K562 (cell line): Measurements from ENCODE around the gene SLC7A14. TPM values are rescaled to one million over a fixed set of nuclear protein-coding genes. Genes with fewer than 3 reads are reported as not detected.
A peak's percentile ranks its signal among the peaks of the same experiment; 100 is the strongest.

ENCODE experiments used
- ATF1 ChIP-seq, 2 experiments: fragments of 450-650 bp in 1 of 2; IDR thresholded peaks; 2 replicates each; pipeline ENCODE4 v1.6.1; 2016; ENCODE audit warnings: missing compliant biosample characterization in 1 of 2, missing genetic modification characterization in 1 of 2
- ELF1 ChIP-seq: fragments of 200-800 bp; sonication (Bioruptor generic); IDR thresholded peaks from 2 replicates; pipeline ENCODE4 v1.6.1; 2016; ENCODE audit warnings: missing genetic modification characterization, missing compliant biosample characterization
- GTF2A2 ChIP-seq: IDR thresholded peaks from 2 replicates; pipeline ENCODE4 v1.6.1; 2016; ENCODE audit warnings: mild to moderate bottlenecking, missing genetic modification characterization, missing compliant biosample characterization
- HDAC6 ChIP-seq: IDR thresholded peaks from 2 replicates; pipeline ENCODE4 v1.6.1; 2012; ENCODE audit warnings: low read depth, mild to moderate bottlenecking, control low read depth, inconsistent platforms, low read length, moderate library complexity
- HMGN3 ChIP-seq: IDR thresholded peaks from 2 replicates; pipeline ENCODE4 v1.6.1; 2011; ENCODE audit warnings: borderline replicate concordance, low read depth, mild to moderate bottlenecking, mixed read lengths, low read length; ENCODE audit not compliant: insufficient read length; ENCODE audit errors: extremely low read depth
- MYBL2 ChIP-seq, 2 experiments: fragments of 450-650 bp in 1 of 2; sonication (generic) in 1 of 2; formaldehyde crosslinking in 1 of 2; IDR thresholded peaks; 2 replicates each; pipeline versions ENCODE4 v1.6.1 to v1.8.1; 2017 to 2022; ENCODE audit warnings: borderline replicate concordance in 1 of 2, inconsistent platforms in 1 of 2, low read depth in 1 of 2, mild to moderate bottlenecking in 1 of 2, missing genetic modification reagents in 1 of 2, moderate library complexity in 1 of 2
- POLR2A ChIP-seq: fragments of 450-650 bp; conservative IDR thresholded peaks from 2 replicates; pipeline ENCODE4 v1.6.1; 2016
- RAD21 ChIP-seq, 2 experiments: fragments of 250-450 bp in 1 of 2; fragments of 450-650 bp in 1 of 2; sonication (Bioruptor Pico) in 1 of 2; formaldehyde crosslinking in 1 of 2; IDR thresholded peaks in 1 of 2; conservative IDR thresholded peaks in 1 of 2; 2 replicates each; pipeline versions ENCODE4 v1.4.0 to v1.8.0; 2020 to 2022; ENCODE audit warnings: mild to moderate bottlenecking in 2 of 2, moderate library complexity in 1 of 2
- TSC22D4 ChIP-seq: fragments of 450-650 bp; IDR thresholded peaks from 2 replicates; pipeline ENCODE4 v1.6.1; 2016; ENCODE audit warnings: missing genetic modification characterization, missing biosample characterization, control low read depth
- ZNF165 ChIP-seq: fragments of 250-450 bp; sonication (Bioruptor Pico); IDR thresholded peaks from 2 replicates; pipeline ENCODE4 v1.4.0; 2020; ENCODE audit warnings: borderline replicate concordance
- ZNF212 ChIP-seq: fragments of 450-650 bp; formaldehyde crosslinking; IDR thresholded peaks from 2 replicates; pipeline ENCODE4 v1.4.0; 2020; ENCODE audit warnings: mild to moderate bottlenecking
- ZNF224 ChIP-seq: sonication (generic); formaldehyde crosslinking; IDR thresholded peaks from 2 replicates; pipeline ENCODE4 v1.8.0; 2022; ENCODE audit warnings: mild to moderate bottlenecking, missing genetic modification reagents
- ZNF282 ChIP-seq: sonication (generic); formaldehyde crosslinking; IDR thresholded peaks from 2 replicates; pipeline ENCODE4 v1.8.1; 2023; ENCODE audit warnings: missing genetic modification reagents
- ZNF75A ChIP-seq: fragments of 450-650 bp; formaldehyde crosslinking; IDR thresholded peaks from 2 replicates; pipeline ENCODE4 v1.4.0; 2020; ENCODE audit warnings: mild to moderate bottlenecking
- ZNF77 ChIP-seq: fragments of 250-450 bp; sonication (Bioruptor Pico); IDR thresholded peaks from 2 replicates; pipeline ENCODE4 v1.5.0; 2020
- polyA plus RNA-seq, 8 experiments: library from polyadenylated mRNA; depleted of rRNA in 4 of 8; stranded (reverse) in 5 of 8; unstranded in 3 of 8; fragments of >200 nt; fragmentation: Nextera tagmentation in 2 of 8; fragmentation: Illumina TruSeq in 1 of 8; extraction: Ambion mirVana in 2 of 8; extraction: Trizol in 1 of 8; gene quantifications; 2 replicates each; pipeline versions ENCODE4 v1.2.1 to v1.2.3, GENCODE V29; 2011 to 2014; ENCODE audit warnings: inconsistent platforms in 1 of 8, missing spikeins in 1 of 8
- total RNA-seq, 7 experiments: library from RNA; depleted of rRNA in 6 of 7; stranded (reverse); fragments of >200 nt in 6 of 7; fragmentation: Illumina TruSeq in 2 of 7; extraction: Trizol in 2 of 7; gene quantifications; 2 replicates each; pipeline versions ENCODE4 v1.2.1 to v1.2.3, GENCODE V29; 2011 to 2021; ENCODE audit warnings: low replicate concordance in 1 of 7
- TF ChIP-seq, protein P1 (sequence below): sonication (generic); formaldehyde crosslinking; IDR thresholded peaks from 2 replicates; pipeline ENCODE4 v1.8.1; 2022; ENCODE audit warnings: missing genetic modification reagents
- TF ChIP-seq, protein P2 (sequence below): fragments of 450-650 bp; formaldehyde crosslinking; IDR thresholded peaks from 2 replicates; pipeline ENCODE4 v1.4.0; 2020; ENCODE audit warnings: mild to moderate bottlenecking, mixed read lengths
- TF ChIP-seq, protein P3 (sequence below): fragments of 450-650 bp; IDR thresholded peaks from 2 replicates; pipeline ENCODE4 v1.7.0; 2016; ENCODE audit warnings: borderline replicate concordance

SLC7A14 gene
- total and polyA plus RNA-seq, 9 of the 15 experiments (the other 6 are each of a cell fraction or from before 2014, with no cell fraction given) = not detected

DNA sequence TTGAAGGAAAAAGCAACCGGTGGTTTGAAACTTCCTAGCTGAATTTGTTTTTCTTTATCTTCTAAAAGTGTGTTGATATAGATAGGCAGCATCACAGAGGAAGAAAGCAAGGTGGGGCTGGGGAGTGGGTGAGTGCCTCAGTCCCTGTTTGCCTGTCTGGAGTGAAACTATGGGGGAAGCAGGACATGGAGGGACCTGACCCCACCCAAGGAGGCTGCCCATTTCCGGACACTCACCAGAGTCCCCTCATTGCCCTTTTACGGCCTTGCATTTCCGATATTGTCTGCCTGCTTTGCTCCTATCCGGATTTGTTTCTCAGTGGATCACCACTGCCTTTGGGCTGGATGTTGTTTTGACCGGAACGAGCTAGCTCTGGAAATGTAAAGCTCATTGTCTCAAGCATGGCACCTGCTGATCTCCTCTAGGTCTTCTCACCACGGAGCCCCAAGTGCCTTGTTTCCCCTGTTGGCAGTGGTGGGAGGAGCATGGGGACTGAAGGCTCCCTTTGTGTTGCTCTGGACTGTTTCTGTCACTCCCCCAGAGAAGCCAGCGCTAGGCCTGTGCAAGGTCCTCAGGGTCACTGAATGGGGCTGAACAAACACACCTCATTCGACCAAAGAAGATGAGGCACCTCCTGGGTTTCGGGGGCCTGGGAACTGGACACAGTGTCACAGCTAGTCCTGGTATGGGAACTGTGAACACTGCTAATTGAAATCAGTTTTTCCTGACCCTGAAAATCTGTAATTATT is 160.2 kb downstream of the SLC7A14 start (continued):
- no peak for TF ChIP-seq ZNF224 (CRISPR knock-in tag)
- no peak for TF ChIP-seq ZNF212 (CRISPR knock-in tag)
- no peak for TF ChIP-seq GTF2A2
- no peak for TF ChIP-seq HDAC6
- TF ChIP-seq ATF1 (CRISPR knock-in tag; IDR thresholded peaks at IDR 0.05) = no peak
- TF ChIP-seq ATF1 (tag; IDR thresholded peaks at IDR 0.05) = 0 out of 2 replicates have a peak, but pooled peaks have one; percentile 10
- no peak for TF ChIP-seq ZNF165
- 0 out of 2 replicates have a peak, but pooled peaks have one; percentile 25 for TF ChIP-seq ELF1 (tag)
- TF ChIP-seq MYBL2 (IDR thresholded peaks at IDR 0.05; ENCODE audit: low read depth) = no peak
- no peak for TF ChIP-seq MYBL2 (CRISPR knock-in tag; IDR thresholded peaks at IDR 0.05; ENCODE audit: borderline replicate concordance)
- TF ChIP-seq, protein P1, sequence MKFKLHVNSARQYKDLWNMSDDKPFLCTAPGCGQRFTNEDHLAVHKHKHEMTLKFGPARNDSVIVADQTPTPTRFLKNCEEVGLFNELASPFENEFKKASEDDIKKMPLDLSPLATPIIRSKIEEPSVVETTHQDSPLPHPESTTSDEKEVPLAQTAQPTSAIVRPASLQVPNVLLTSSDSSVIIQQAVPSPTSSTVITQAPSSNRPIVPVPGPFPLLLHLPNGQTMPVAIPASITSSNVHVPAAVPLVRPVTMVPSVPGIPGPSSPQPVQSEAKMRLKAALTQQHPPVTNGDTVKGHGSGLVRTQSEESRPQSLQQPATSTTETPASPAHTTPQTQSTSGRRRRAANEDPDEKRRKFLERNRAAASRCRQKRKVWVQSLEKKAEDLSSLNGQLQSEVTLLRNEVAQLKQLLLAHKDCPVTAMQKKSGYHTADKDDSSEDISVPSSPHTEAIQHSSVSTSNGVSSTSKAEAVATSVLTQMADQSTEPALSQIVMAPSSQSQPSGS (CRISPR knock-in tag) = no peak
- no peak for TF ChIP-seq HMGN3
- TF ChIP-seq RAD21 (CRISPR knock-in tag; conservative IDR thresholded peaks at IDR 0.05 in 1 of 2, IDR thresholded peaks at IDR 0.05 in 1 of 2) = no peak
- no peak for TF ChIP-seq TSC22D4 (tag)
- no peak for TF ChIP-seq ZNF282
- no peak for TF ChIP-seq ZNF77 (CRISPR knock-in tag)
- TF ChIP-seq, protein P2, sequence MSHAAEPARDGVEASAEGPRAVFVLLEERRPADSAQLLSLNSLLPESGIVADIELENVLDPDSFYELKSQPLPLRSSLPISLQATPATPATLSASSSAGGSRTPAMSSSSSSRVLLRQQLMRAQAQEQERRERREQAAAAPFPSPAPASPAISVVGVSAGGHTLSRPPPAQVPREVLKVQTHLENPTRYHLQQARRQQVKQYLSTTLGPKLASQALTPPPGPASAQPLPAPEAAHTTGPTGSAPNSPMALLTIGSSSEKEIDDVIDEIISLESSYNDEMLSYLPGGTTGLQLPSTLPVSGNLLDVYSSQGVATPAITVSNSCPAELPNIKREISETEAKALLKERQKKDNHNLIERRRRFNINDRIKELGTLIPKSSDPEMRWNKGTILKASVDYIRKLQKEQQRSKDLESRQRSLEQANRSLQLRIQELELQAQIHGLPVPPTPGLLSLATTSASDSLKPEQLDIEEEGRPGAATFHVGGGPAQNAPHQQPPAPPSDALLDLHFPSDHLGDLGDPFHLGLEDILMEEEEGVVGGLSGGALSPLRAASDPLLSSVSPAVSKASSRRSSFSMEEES (CRISPR knock-in tag) = no peak
- TF ChIP-seq POLR2A = no peak
- no peak for TF ChIP-seq ZNF75A (CRISPR knock-in tag)
- TF ChIP-seq, protein P3, sequence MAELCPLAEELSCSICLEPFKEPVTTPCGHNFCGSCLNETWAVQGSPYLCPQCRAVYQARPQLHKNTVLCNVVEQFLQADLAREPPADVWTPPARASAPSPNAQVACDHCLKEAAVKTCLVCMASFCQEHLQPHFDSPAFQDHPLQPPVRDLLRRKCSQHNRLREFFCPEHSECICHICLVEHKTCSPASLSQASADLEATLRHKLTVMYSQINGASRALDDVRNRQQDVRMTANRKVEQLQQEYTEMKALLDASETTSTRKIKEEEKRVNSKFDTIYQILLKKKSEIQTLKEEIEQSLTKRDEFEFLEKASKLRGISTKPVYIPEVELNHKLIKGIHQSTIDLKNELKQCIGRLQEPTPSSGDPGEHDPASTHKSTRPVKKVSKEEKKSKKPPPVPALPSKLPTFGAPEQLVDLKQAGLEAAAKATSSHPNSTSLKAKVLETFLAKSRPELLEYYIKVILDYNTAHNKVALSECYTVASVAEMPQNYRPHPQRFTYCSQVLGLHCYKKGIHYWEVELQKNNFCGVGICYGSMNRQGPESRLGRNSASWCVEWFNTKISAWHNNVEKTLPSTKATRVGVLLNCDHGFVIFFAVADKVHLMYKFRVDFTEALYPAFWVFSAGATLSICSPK = no peak
